Sigmoid colon (tissue), 7 donors: ENCODE results near the gene CHD1. TPM values are rescaled to one million over a fixed set of nuclear protein-coding genes. Genes with fewer than 3 reads are reported as not detected.

Experiments
- DNase-seq: peaks from one replicate; pipeline ENCODE4 v3.0.0-alpha.2; 2019
- H3K27ac ChIP-seq, 4 donors: fragments of 200-600 bp; sonication (generic); one replicate each; pipeline ENCODE4 v1.5.1; 2016 to 2019; ENCODE audit warnings: mild to moderate bottlenecking in 1 of 4
- H3K27me3 ChIP-seq, 3 donors: fragments of 200-600 bp; sonication (generic); one replicate each; pipeline ENCODE4 v1.5.1; 2019; ENCODE audit warnings: mild to moderate bottlenecking in 1 of 3
- H3K36me3 ChIP-seq, 4 donors: fragments of 200-600 bp; sonication (generic); one replicate each; pipeline ENCODE4 v1.5.1; 2016 to 2019
- H3K4me1 ChIP-seq, 4 donors: fragments of 200-600 bp; sonication (generic); one replicate each; pipeline ENCODE4 v1.5.1; 2017 to 2019
- H3K4me3 ChIP-seq, 4 donors: fragments of 200-600 bp; sonication (generic); one replicate each; pipeline ENCODE4 v1.5.1; 2017 to 2019; ENCODE audit warnings: mild to moderate bottlenecking in 2 of 4, moderate library complexity in 1 of 4
- H3K9me3 ChIP-seq, 4 donors: fragments of 200-600 bp in 3 of 4; sonication (generic) in 3 of 4; one replicate each; pipeline versions ENCODE4 v1.5.1 to v1.6.1; 2013 to 2019
- CTCF ChIP-seq, 4 experiments: fragments of 450-650 bp in 3 of 4; fragments of 200-600 bp in 1 of 4; IDR thresholded peaks; one replicate each; pipeline ENCODE4 v1.5.1; 2016 to 2019; ENCODE audit warnings: antibody characterized with exemption in 4 of 4, mild to moderate bottlenecking in 3 of 4, moderate library complexity in 2 of 4
- EP300 ChIP-seq, 4 donors: sonication (generic); formaldehyde crosslinking; IDR thresholded peaks; one replicate each; pipeline ENCODE4 v1.6.1; 2017; ENCODE audit warnings: antibody characterized with exemption in 4 of 4
- POLR2A ChIP-seq, 2 donors: fragments of 450-650 bp; IDR thresholded peaks; one replicate each; pipeline ENCODE4 v1.6.1; 2016; ENCODE audit warnings: antibody characterized with exemption in 2 of 2, mild to moderate bottlenecking in 2 of 2, moderate library complexity in 2 of 2
- POLR2AphosphoS5 ChIP-seq, 4 donors: sonication (generic); formaldehyde crosslinking; IDR thresholded peaks; one replicate each; pipeline ENCODE4 v1.6.1; 2017; ENCODE audit warnings: antibody characterized with exemption in 4 of 4
- WGBS, 2 donors: extraction: QIAGEN DNeasy Blood & Tissue Kit; methylation state at CpG; one replicate each; pipeline ENCODE4 v1.1.7; 2013; 5-methylcytosine and 5-hydroxymethylcytosine counted together
- intact Hi-C: fragments of 100-400 bp; cut with DNase I; formaldehyde crosslinking; loops from one replicate; pipeline ENCODE4 v1.15.1; 2023
- polyA plus RNA-seq, 3 donors: library from polyadenylated mRNA; stranded (reverse); fragments of 200-250 nt; gene quantifications; one replicate each; pipeline ENCODE4 v1.2.3, GENCODE V29; 2013
- total RNA-seq, 4 donors: library from RNA; depleted of rRNA; stranded (reverse); fragments of >200 nt; gene quantifications; one replicate each; pipeline ENCODE4 v1.1.0, GENCODE V29; 2016
- donor health status: healthy with polysubstance abuse.
- donor health status: Bipolar disorder and iron deficiency.
- donor health status: healthy.

The CHD1 gene
- total and polyA plus RNA-seq, 7 donors: 13.9 to 73.3 (median 38.2) TPM

- TF ChIP-seq POLR2A (IDR thresholded peaks at IDR 0.05) (peak; percentile 34 to 78), EP300 (IDR thresholded peaks at IDR 0.05) (no peak), CTCF (IDR thresholded peaks at IDR 0.05) (no peak), POLR2AphosphoS5 (IDR thresholded peaks at IDR 0.05) (peak; percentile 83 to 95 (median 93))
- DNase-seq: peak; percentile 83
- H3K9me3 ChIP-seq: no peaks in the 10 kb centered on the region
- peaks cover 0 to 33% (median 9%) of the 10 kb centered on the region in 4 donors for H3K36me3 ChIP-seq
- H3K4me3 ChIP-seq: peak overlapping the region; percentile 78 to 86 (median 84)
- H3K27me3 ChIP-seq: no peaks in the 10 kb centered on the region
- H3K27ac ChIP-seq: peak overlapping the region; percentile 99 to 100 (median 100)
- H3K4me1 ChIP-seq: peaks cover 0 to 44% (median 26%) of the 10 kb centered on the region in 4 donors
- WGBS, 2 donors: 0 to 1% methylated on average over 14 of the region's 14 CpGs
- intact Hi-C loops: loop anchor here (5.0 kb wide), 1 partner anchor 155 kb away; the partner anchor contains the start of gene RGMB
These were observed 1.4 kb downstream of the CHD1 start for GRCh38 chr5:98927242-98927988.

- Histone ChIP-seq H3K4me1 (peaks cover 0 to 38% (median 16%) of the 10 kb centered on the region in 4 donors), H3K27ac (no peak overlapping the region), H3K27me3 (no peaks in the 10 kb centered on the region), H3K9me3 (no peaks in the 10 kb centered on the region), H3K36me3 (peaks cover 0 to 55% (median 9%) of the 10 kb centered on the region in 4 donors), H3K4me3 (no peak overlapping the region)
- intact Hi-C loops: no loop called here
- TF ChIP-seq POLR2A (IDR thresholded peaks at IDR 0.05) (no peak), EP300 (IDR thresholded peaks at IDR 0.05) (no peak), CTCF (IDR thresholded peaks at IDR 0.05) (no peak), POLR2AphosphoS5 (IDR thresholded peaks at IDR 0.05) (no peak)
- DNase-seq: no peak
- WGBS, 2 donors: 75 to 90% methylated on average over 3 of the region's 3 CpGs
These were observed 4.8 kb downstream of the CHD1 start for GRCh38 chr5:98923966-98924365.

- no peak overlapping the region for H3K4me3 ChIP-seq
- no peak overlapping the region for H3K27ac ChIP-seq
- no peaks in the 10 kb centered on the region for H3K27me3 ChIP-seq
- no peak for DNase-seq
- H3K4me1 ChIP-seq: peaks cover 0 to 44% (median 17%) of the 10 kb centered on the region in 4 donors
- TF ChIP-seq CTCF (IDR thresholded peaks at IDR 0.05) (no peak), EP300 (IDR thresholded peaks at IDR 0.05) (no peak), POLR2A (IDR thresholded peaks at IDR 0.05) (no peak), POLR2AphosphoS5 (IDR thresholded peaks at IDR 0.05) (no peak)
- 83 to 95% methylated on average over 4 of the region's 4 CpGs for WGBS, 2 donors
- H3K9me3 ChIP-seq: no peaks in the 10 kb centered on the region
- intact Hi-C loops: no loop called here
- H3K36me3 ChIP-seq: peaks cover 0 to 63% (median 9%) of the 10 kb centered on the region in 4 donors
These were observed 6.8 kb downstream of the CHD1 start for GRCh38 chr5:98921947-98922505.

- no peak for DNase-seq
- Histone ChIP-seq H3K36me3 (peaks cover 0 to 30% (median 0%) of the 10 kb centered on the region in 4 donors), H3K27ac (no peak overlapping the region), H3K4me3 (no peak overlapping the region), H3K9me3 (no peaks in the 10 kb centered on the region), H3K27me3 (no peaks in the 10 kb centered on the region), H3K4me1 (peaks cover 0 to 35% (median 17%) of the 10 kb centered on the region in 4 donors)
- WGBS, 2 donors: 75 to 81% methylated on average over 2 of the region's 2 CpGs
- intact Hi-C loops: no loop called here
- TF ChIP-seq POLR2A (IDR thresholded peaks at IDR 0.05): no peak
These were observed 11.4 kb downstream of the CHD1 start for GRCh38 chr5:98917433-98917832.

- peaks cover 0 to 36% (median 17%) of the 10 kb centered on the region in 4 donors for H3K4me1 ChIP-seq
- H3K9me3 ChIP-seq: no peaks in the 10 kb centered on the region
- intact Hi-C loops: no loop called here
- TF ChIP-seq EP300 (IDR thresholded peaks at IDR 0.05): no peak
- no peak for TF ChIP-seq CTCF (IDR thresholded peaks at IDR 0.05)
- TF ChIP-seq POLR2A (IDR thresholded peaks at IDR 0.05): no peak
- TF ChIP-seq POLR2AphosphoS5 (IDR thresholded peaks at IDR 0.05): no peak
- no peak for DNase-seq
- WGBS, 2 donors: 47 to 63% methylated on average over 2 of the region's 2 CpGs
- no peak overlapping the region for H3K27ac ChIP-seq
- H3K36me3 ChIP-seq: peaks cover 0 to 21% (median 0%) of the 10 kb centered on the region in 4 donors
- no peak overlapping the region for H3K4me3 ChIP-seq
- no peaks in the 10 kb centered on the region for H3K27me3 ChIP-seq
These were observed 12.3 kb downstream of the CHD1 start for GRCh38 chr5:98916540-98916939.
